CD4-positive, alpha-beta T cell treated with Interleukin-15 for 4 hours (primary cell): Measurements from ENCODE around the gene ARL16.
A peak's percentile ranks its signal among the peaks of the same experiment; 100 is the strongest.

Experiments used
- DNase-seq: peaks from one replicate; pipeline ENCODE4 v3.0.0-alpha.2; 2020; ENCODE audit warnings: low spot score

Gene ARL16

GRCh38 chr17:81683584-81684441 lies at the start of gene ARL16, which contains the start of gene HGS:
Gene ARL16, minus strand, starts transcription at chr17:81683797. Its CDS starts 44 bp downstream, at chr17:81683753.
Gene HGS, plus strand, starts transcription at chr17:81684011. Its CDS starts 56 bp downstream, at chr17:81684067.
- peak; percentile 98 for DNase-seq

- no peak for DNase-seq
Observed at GRCh38 chr17:81727324-81728031, 43.9 kb upstream of the ARL16 start.

- no peak for DNase-seq
Observed at GRCh38 chr17:81726004-81726403, 42.4 kb upstream of the ARL16 start.

GRCh38 chr17:81725439-81725838 lies 41.8 kb upstream of the ARL16 start:
- no peak for DNase-seq

GRCh38 chr17:81723651-81724209 lies 40.1 kb upstream of the ARL16 start:
- no peak for DNase-seq

- no peak for DNase-seq
Observed at GRCh38 chr17:81722184-81723120, 38.9 kb upstream of the ARL16 start.

GRCh38 chr17:81720267-81721071 lies 36.9 kb upstream of the ARL16 start:
- DNase-seq = no peak

- no peak for DNase-seq
Observed at GRCh38 chr17:81719410-81720266, 36.0 kb upstream of the ARL16 start.

GRCh38 chr17:81717766-81718089 lies 34.1 kb upstream of the ARL16 start:
- DNase-seq = no peak

GRCh38 chr17:81717049-81717765 lies 33.6 kb upstream of the ARL16 start:
- DNase-seq = no peak

- no peak for DNase-seq
Observed at GRCh38 chr17:81716674-81716996, 33.0 kb upstream of the ARL16 start.

GRCh38 chr17:81715872-81716673 lies 32.5 kb upstream of the ARL16 start:
- DNase-seq = no peak

GRCh38 chr17:81715107-81715871 lies 31.7 kb upstream of the ARL16 start:
- no peak for DNase-seq

GRCh38 chr17:81714412-81715106 lies 31.0 kb upstream of the ARL16 start:
- no peak for DNase-seq

- no peak for DNase-seq
Observed at GRCh38 chr17:81713556-81714411, 30.2 kb upstream of the ARL16 start.

- no peak for DNase-seq
Observed at GRCh38 chr17:81713004-81713555, 29.5 kb upstream of the ARL16 start.
